HL-60/S4 treated with retinoic acid at 250 ng/mL for 4 days and 3 days (cell line): Measurements from ENCODE around the gene KCNV2.

Source experiments
- in situ Hi-C: fragments of 300-500 bp; cut with MboI; formaldehyde crosslinking; loops from 2 replicates; pipeline ENCODE4 v1.7.0; 2022; ENCODE audit warnings: low sequenced_read_pairs

KCNV2 gene

GRCh38 chr9:2749485-2749884, 32.2 kb downstream of the KCNV2 start:
- in situ Hi-C loops, result loop anchor here (25.0 kb wide), 1 partner anchor 287 kb away; no protein-coding TSS in a partner anchor

GRCh38 chr9:2755285-2755684, 38.0 kb downstream of the KCNV2 start:
- in situ Hi-C loops, result no loop called here

DNA sequence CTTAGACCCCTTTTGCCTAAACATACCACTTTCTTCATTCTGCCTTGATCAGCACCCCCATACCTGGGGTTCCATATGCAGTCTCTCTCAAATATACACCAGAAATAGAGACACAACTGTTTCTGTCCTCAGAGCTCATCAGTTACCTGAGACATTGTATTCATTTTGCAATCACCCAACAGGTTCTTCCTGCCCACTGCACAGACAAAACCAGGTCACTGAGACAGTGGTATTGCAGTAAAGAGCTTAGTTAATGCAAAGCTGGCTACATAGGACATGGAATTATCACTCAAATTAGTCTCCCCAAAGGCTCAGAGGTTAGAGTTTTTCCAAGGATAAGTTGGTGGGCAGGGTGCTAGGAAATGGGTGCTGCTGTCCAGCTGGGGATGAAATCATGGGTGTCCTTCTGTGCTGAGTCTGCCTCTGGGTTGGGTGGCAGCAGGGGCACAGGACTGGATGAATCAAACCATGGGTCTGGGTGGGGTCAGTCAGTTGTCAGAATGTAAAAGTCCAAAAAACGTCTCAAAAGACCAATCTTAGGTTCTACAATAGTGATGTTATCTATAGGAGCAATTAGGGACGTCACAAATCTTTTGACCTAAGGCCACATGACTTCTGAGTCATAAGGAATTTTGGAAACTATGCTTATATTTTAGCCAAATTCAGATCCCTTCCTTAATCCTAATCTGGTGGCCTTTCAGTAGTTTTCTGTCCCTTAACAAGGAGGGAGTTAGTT, 41.0 kb downstream of the KCNV2 start:
- in situ Hi-C loops, result no loop called here

- in situ Hi-C loops, result no loop called here
Measured at GRCh38 chr9:2758898-2759510, 41.7 kb downstream of the KCNV2 start.

DNA sequence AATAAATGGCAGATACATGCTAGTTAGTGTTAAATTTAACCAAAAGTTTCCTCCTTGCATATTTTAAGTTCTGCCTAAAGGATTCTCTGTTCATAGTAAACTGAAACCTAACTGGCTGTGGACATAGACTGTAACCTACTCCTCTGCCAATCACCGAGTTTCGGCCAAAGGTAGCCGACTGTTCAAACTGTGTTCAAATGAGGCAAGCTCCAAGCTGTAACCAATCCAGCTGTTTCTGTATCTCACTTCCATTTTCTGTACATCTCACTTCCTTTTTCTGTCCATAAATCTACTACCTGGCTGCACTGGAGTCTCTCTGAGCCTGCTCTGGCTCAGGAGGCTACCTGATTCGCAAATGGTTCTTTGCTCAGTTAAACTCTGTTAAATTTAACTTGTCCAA, 44.1 kb downstream of the KCNV2 start:
- in situ Hi-C loops, result no loop called here

DNA sequence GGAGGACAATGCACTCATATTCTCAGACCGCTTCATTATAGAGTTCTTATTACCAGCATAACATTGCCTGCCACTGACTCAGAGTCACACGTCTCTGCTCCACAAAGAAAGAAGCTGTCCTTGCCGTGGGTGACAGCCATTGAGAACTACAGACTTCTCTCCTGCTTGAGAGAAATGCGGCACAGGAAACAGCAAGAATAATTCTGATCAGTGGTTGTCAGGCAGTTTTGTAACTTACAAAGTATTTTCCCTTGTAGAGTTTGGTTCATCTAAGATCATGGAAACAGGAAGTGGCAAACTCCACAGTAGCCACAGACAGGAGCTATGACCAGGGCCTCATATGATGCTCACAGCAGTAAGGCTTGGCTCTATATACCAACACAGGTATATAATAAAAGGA, 47.0 kb downstream of the KCNV2 start:
- in situ Hi-C loops, result no loop called here

DNA sequence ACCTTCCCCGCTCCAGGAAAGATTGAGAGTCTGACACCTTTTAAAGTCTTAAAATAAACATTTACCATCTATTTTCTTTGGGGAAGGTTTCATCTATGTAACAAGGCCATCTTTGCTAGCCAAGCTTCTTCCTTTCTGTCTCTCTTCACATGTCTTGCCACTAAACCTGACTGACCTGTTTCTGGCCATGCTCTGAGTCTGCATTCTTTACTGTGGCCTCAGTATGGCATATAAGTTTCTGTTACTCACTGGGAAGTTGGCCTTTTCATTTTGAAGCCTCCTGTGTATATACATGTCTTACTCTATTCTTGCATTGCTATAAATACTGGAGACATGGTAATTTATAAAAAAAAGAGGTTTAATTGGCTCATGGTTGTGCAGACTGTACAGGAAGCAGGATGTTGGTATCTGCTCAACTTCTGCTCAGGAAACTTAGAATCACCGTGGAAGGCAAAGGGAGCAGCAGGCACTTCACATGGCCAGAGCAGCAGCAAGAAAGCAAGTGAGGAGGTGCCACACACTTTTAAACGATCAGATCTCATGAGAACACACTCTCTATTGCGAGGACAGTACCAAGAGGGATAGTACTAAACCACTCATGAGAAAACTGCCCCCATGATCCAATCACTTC, 48.1 kb downstream of the KCNV2 start:
- in situ Hi-C loops, result no loop called here

- in situ Hi-C loops, result no loop called here
Measured at GRCh38 chr9:2767800-2768677, 50.7 kb downstream of the KCNV2 start.

GRCh38 chr9:2771087-2771486, 53.8 kb downstream of the KCNV2 start:
- in situ Hi-C loops, result no loop called here

DNA sequence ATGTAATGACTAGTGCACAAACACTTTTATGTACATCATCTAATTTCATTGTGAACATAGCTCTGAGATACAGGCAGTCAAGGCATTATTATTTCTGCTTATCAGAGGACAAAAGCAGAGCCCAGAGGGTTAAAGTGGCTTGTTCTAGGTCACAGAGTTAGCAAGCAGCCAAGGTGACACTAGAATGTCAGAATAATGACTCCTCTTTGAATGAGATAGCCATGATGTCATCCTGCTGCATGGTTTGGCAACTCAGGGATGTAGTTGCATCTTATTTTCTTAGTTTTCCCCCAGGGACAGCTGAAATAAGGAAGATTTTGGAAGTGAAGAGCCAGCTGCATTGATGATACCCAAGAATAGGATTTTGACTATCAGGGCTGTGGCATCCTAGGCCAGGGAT, 54.4 kb downstream of the KCNV2 start:
- in situ Hi-C loops, result no loop called here

DNA sequence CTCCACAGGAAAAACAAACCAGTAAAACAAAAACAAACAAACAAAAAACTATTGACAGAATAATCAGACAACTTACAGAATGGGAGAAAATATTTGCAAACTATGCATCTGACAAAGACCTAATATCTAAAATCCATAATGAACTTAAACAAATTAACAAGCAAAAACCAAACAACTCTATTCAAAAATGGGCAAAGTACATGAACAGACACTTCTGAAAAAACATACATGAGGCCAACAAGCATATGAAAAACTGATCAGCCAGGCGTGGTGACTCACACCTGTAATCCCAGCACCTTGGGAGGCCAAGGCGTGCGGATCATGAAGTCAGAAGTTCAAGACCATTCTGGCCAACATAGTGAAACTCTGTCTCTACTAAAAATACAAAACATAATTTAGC, 60.1 kb downstream of the KCNV2 start:
- in situ Hi-C loops, result no loop called here

DNA sequence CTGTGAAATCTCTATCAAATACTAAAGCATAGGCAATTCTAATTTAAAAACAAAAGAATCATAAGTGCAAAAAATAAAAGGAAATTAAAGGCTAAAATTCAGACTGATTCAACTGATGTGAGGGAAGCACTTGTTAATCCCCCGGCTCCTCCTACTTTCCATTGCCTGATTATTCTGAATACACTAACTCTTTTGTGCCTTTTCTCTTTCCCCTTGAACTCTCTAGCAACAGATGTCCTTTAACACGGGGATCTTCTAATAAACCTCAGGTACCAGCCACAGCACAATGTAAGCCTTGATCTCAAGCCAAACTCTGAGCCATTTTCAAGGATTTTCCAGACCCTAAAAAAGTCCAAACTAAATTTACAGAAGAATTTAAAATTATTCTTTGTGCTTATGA, 61.5 kb downstream of the KCNV2 start:
- in situ Hi-C loops, result no loop called here
